Fibroblast of the conjunctiva (primary cell): ENCODE measurements around the gene DIAPH3.
A peak's percentile ranks its signal among the peaks of the same experiment; 100 is the strongest.

ENCODE experiments used
- DNase-seq: peaks from one replicate; pipeline ENCODE4 v3.0.0-alpha.2; 2010; ENCODE audit warnings: low read depth

DIAPH3 gene

DNA sequence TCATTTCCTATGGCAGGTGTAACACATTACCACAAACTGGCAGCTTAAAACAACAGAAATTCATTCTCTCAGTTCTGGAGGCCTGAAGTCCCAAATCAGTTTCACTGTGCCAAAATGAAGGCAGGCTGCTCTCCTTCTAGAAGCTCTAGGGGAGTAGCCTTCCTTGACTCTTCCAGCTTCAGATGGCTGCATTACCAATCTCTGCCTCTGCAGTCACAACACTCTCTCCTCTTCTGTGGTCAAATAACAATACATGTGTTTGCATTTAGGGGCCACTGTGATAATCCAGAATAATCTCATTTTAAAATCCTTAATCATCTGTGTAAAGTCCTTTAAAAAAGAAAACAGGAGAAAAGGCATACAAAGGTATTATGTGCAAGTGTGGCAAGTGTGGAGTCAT, 7.8 kb downstream of the DIAPH3 start:
- DNase-seq: no peak

DNA sequence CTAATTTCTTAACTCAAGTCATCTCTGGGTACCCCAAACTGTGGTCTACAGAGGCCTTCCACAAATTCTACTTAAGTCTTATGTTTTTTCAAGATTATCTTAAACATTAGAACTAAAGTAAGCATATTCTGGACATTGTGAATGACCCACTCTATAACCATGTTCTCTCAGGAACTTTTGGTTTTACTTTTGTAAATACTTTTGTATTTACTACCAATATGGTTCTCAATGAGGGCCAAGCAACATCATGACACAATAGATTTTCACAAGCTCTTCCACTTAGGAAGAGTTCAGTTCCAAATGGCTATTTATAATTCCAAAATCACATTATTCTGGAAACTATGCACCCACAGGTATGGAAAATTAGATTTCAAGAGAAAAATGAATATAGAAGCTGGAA, 10.8 kb downstream of the DIAPH3 start:
- no peak for DNase-seq

DNA sequence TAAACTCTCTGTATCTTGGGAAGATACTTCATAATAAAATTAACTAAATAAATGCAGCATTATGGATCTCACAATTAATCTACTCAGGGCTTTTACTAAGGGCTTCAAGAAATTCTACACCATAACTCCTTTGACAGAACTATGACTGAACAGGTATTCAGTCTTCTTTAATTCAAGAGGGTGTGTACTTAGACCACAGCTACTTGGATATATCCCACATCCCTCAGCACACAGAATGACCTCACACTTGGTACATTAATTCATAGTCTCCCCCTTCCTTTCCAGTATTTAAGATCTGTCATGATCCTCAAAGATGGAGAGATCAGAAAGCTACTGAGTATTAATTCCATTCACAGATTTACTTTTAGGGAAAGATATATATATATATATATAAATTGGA, 11.6 kb downstream of the DIAPH3 start:
- DNase-seq: no peak

DNA sequence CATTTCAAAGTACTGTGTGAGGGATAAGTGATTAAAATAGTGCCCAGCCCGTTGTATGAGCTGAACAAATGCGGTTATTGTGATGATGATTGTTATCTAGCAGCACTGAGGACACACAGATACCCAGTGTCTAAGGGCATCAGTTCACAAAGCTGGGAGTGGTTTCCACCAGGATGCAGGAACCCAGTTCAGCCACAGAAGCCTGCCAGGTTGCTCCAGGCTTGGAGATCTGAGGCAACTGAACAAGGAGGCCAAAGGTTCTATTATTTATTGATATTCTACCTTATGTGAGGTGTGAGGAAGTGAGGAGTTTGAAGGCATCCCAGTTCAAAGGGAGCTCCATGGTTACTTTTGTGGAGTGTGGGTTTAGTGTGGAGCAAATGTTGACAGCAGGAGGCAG, 13.2 kb downstream of the DIAPH3 start:
- no peak for DNase-seq

- DNase-seq: no peak
Observed at GRCh38 chr13:60148918-60149317, 14.8 kb downstream of the DIAPH3 start.

GRCh38 chr13:60147361-60147760, 16.4 kb downstream of the DIAPH3 start:
- DNase-seq: no peak

DNA sequence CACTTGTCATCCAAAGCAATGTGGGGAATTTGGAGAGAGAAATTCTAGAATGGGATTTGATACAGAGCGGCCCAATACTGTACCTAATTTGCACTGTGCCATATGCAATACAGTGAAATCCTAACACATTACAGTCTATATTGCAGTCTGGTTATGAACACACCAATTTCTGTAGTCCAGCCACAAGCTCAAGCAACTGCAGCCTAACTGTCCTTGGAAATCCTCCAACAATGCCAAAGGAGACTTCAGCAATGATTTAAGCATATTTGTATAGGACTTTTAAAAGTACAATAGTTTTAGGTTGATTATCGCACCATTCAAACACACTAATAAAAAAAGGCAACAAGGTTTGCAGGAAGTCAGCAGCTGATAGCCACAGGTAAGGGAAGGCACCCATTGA, 17.3 kb downstream of the DIAPH3 start:
- DNase-seq: peak; percentile 77

DNA sequence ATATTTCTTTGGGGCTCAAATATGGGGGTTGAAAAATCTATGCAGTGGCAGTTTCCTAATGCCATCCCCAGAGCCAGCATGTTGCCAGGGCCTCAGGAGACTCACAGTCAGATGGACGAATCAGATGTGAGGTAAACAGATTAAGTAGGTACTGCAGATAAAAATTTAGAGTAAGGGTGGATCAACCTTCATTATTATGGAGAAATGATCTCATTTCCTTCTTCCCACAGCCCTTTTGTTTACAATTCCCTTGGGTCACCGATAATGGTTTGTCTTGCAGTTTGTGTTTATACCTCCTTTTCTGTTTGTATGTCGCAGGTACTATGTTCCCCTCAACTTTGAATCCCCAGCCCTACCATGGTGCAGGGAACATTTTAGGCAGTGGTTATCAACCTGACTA, 20.0 kb downstream of the DIAPH3 start:
- DNase-seq: no peak

DNA sequence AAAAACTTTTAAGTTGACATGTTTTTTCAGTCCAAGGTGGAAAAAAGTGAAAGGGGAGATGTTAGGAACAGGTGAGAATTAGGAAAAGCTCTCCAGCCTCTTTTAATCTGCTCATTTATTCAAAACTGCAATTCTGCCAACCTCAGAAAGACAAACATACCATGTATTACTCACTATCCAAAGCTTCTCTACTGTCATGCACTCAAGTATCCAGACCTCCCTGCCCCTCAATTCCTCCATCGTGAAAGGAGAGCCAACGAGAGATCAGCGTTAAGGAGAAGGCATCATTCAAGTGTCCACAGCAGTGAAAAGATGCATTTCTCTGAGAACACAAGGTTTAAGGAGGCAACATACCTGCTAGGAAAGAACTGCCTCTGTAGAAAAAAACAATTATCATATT, 24.5 kb downstream of the DIAPH3 start:
- DNase-seq: no peak

- no peak for DNase-seq
Observed at GRCh38 chr13:60138674-60139073, 25.1 kb downstream of the DIAPH3 start.

DNA sequence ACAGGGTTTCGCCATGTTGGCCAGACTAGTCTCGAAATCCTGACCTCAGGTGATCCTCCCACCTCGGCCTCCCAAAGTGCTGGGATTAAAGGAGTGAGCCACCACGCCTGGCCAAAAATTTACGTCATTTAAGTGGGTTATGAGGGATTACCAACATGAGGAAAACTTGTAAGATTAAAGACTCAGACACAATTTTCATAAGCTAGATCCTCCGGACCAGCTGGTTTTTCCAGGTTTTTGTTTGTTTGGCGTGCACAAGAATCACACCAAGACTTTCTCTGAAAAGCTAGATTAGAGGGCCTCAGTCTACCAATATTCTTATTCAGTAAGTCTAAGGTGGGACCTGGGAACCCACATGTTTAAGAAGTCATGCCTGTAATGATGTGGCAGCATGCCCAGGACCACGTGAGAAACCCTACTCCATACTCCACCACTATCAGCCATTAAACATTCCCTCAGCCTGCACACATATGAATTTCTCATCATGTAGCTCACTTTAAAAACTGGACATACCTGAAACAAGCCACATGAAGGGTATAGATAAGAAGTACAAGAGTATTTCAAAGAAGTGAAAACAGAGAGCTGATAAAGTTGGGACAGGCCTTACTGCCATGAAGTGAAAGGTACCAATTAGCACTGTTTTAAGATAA, 25.7 kb downstream of the DIAPH3 start:
- DNase-seq: no peak

DNA sequence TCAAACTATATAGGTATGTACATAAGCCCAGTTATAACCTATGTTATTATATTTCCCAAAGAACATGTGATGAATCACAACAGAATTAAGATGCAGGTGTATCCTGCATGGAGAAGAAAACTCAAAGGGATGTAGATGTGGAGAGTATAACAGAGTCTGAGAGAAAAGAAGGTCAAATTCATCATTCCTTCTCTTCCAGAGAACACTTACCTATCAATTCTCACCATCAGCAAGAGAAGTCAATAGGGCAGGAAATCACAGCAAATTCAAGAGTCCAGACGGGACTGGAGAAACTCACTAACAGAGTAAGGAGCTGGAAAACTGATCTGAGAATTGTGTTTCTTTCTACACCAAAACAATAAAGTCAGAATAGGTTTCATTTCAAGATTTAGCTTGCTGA, 28.4 kb downstream of the DIAPH3 start:
- no peak for DNase-seq

DNA sequence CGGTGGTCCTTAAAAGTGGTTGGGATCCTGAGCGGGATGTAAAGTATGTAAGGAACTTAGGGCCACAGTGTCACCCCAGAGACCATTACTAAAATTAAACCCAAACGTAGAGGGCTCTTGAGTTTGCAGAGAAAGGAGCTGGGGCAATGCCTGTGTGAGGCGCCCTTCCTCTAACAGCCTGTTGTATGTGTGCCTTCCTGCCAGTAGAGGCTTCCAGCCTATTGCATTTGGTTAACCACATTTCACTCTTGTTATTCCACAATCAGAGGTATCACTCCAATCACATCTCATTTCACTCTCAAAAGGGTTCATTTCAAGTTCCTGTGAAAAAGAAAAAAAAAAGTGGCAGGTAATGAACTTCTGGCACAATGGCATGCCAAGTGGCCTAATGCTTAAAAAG, 29.4 kb downstream of the DIAPH3 start:
- peak; percentile 14 for DNase-seq

GRCh38 chr13:60121337-60121687, 42.4 kb downstream of the DIAPH3 start:
- DNase-seq: no peak

- DNase-seq: no peak
Observed at GRCh38 chr13:60120617-60121336, 43.0 kb downstream of the DIAPH3 start.

DNA sequence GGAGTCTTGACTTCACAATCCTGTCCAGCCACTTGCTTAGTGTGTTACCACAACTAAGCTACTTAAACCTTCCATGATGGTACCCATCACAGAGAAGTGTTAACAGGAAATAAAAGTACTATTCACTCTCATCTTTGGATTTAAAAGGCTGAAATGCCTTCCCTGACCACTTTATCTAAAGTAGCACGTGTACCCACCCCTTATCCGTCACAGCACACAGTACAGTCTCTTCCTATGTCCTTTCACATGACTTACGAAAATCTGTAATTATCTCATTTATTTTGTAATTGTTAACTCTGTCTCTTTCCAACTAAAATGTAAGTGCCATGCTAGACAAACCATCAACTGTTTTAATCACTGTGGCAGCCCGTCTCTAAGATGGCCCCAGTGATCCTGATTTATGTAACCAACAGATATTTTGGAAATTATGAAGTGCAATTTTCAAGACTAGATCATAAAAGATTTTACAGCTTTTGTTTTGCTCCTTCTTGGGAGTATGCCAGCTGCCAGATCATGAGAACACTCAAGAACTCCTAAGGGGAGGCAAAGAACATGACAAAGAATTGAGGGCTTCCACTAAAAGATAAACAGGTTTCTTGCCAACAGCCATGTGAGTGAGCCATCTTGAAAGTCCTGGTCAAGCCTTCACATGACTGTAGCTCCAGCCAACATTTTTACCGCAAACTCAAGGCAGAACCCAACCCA, 44.9 kb downstream of the DIAPH3 start:
- DNase-seq: no peak

DNA sequence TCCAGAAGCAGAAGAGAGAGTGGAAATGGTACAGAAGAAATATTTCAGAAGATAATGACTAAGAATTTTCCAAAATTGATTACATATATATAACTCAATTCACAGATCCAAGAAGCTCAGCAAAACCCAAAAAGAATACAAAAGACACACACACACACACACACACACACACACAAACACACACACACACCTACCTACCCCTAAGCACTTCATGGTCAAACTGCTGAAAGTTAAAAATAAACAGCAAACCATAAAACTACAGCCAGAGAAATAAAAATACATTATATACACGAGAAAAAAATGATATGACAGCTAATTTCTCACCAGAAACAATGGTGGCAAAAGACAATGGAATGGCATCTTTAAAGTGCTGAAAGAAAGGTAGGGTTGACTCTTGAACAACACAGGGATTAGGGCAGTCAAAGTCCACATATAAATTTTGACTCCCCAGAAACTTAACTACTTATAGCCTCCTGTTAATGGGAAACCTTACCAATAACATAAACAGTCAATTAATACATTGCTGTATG, 49.2 kb downstream of the DIAPH3 start:
- no peak for DNase-seq

- DNase-seq: no peak
Observed at GRCh38 chr13:60112771-60113170, 51.0 kb downstream of the DIAPH3 start.

GRCh38 chr13:60111691-60112090, 52.0 kb downstream of the DIAPH3 start:
- DNase-seq: no peak

DNA sequence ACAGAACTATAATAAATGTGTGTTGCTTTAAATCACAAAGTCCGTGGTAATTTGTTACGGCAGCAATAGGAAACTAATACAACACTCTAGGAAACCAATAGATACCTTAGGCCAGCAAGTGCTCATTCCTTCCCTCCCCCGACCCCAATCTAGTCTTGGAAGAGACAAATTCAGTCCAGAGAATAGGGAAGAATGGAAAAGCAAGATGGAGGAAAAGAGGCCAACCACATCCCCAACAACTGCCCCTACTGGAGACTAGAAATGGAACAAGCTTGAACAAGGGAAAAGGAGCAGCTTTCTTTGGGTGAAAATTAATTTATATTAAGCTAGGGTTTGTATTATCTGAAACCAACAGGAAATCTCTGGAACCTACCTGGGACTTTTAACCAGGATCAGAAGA, 54.4 kb downstream of the DIAPH3 start:
- DNase-seq: no peak

DNA sequence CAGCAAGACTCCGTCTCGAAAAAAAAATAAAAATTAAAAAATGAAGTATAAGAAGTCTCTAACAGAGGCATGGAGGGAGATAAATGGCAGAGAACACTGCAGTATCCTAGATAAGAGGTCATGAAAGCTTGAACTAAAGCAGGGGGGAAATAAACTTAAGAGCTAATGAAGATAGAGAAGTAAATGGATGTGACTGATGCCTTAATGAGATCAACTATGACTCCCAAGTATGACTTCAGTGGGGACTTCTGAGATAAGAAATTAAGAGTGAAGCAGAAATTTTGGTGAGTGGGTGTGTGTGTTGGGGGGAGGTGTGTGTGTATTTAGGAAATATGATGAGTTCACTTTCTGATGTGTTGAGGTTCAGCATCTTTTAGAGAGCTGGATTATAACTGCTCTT, 55.1 kb downstream of the DIAPH3 start:
- DNase-seq: no peak

- DNase-seq: no peak
Observed at GRCh38 chr13:60099631-60100420, 63.9 kb downstream of the DIAPH3 start.
